Subcutaneous adipose tissue (tissue), 4 donors: Measurements from ENCODE around the gene FTSJ3. TPM values are rescaled to one million over a fixed set of nuclear protein-coding genes. Genes with fewer than 3 reads are reported as not detected.

ENCODE experiments used
- total RNA-seq, 4 donors: library from RNA; depleted of rRNA; stranded (reverse); fragments of >200 nt; gene quantifications; one replicate each; pipeline ENCODE4 v1.1.0, GENCODE V29; 2016
- TF ChIP-seq, protein P1 (sequence below): fragments of 450-650 bp; IDR thresholded peaks from one replicate; pipeline ENCODE4 v1.5.1; 2016; ENCODE audit warnings: low read depth, mild to moderate bottlenecking, control low read depth, antibody characterized with exemption, moderate library complexity

Gene FTSJ3
- total RNA-seq, 4 donors from 2014 or later: 33.1 to 45.6 (median 38.8) TPM

DNA sequence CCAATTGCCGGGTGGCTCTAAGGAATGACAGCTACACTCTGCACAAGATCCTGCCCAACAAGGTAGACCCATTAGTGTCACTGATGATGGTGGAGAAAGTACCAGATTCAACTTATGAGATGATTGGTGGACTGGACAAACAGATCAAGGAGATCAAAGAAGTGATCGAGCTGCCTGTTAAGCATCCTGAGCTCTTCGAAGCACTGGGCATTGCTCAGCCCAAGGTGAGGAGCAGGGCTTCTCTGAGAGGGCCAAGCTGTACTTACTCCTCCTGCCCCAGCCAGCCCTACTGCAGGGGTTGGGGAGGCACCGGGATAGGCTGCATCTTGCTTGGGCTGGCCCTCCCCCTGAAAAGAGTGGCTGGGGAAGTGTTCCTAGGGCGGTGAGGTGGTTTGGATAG is 2.8 kb upstream of the FTSJ3 start:
- TF ChIP-seq, protein P1, sequence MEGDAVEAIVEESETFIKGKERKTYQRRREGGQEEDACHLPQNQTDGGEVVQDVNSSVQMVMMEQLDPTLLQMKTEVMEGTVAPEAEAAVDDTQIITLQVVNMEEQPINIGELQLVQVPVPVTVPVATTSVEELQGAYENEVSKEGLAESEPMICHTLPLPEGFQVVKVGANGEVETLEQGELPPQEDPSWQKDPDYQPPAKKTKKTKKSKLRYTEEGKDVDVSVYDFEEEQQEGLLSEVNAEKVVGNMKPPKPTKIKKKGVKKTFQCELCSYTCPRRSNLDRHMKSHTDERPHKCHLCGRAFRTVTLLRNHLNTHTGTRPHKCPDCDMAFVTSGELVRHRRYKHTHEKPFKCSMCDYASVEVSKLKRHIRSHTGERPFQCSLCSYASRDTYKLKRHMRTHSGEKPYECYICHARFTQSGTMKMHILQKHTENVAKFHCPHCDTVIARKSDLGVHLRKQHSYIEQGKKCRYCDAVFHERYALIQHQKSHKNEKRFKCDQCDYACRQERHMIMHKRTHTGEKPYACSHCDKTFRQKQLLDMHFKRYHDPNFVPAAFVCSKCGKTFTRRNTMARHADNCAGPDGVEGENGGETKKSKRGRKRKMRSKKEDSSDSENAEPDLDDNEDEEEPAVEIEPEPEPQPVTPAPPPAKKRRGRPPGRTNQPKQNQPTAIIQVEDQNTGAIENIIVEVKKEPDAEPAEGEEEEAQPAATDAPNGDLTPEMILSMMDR: no peak

- TF ChIP-seq, protein P1: no peak
These were observed 1.5 kb upstream of the FTSJ3 start for GRCh38 chr17:63828936-63829335.

DNA sequence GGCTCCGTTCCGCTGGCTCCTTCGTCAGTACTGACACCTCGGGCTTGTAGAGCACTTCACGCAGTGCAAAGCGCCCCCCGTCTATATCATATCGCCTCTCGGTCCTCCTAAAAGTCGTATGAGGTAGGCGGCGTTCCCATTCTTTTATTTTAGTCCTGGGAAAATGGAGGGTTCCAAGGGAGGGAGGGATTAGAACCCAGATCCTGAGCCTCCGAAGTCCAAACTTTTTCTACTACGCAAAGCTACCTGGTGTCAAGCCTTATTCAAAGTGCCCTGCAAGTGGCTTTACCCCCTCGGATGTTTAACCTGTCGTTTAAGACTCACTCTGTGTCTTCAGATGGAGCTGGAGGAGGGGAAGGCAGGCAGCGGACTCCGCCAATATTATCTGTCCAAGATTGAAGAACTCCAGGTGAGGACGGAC is 348 bp upstream of the FTSJ3 start:
- TF ChIP-seq, protein P1: no peak

- TF ChIP-seq, protein P1: no peak
These were observed 928 bp downstream of the FTSJ3 start for GRCh38 chr17:63826468-63827001.

GRCh38 chr17:63824362-63824761 is 3.1 kb downstream of the FTSJ3 start:
- TF ChIP-seq, protein P1: no peak

DNA sequence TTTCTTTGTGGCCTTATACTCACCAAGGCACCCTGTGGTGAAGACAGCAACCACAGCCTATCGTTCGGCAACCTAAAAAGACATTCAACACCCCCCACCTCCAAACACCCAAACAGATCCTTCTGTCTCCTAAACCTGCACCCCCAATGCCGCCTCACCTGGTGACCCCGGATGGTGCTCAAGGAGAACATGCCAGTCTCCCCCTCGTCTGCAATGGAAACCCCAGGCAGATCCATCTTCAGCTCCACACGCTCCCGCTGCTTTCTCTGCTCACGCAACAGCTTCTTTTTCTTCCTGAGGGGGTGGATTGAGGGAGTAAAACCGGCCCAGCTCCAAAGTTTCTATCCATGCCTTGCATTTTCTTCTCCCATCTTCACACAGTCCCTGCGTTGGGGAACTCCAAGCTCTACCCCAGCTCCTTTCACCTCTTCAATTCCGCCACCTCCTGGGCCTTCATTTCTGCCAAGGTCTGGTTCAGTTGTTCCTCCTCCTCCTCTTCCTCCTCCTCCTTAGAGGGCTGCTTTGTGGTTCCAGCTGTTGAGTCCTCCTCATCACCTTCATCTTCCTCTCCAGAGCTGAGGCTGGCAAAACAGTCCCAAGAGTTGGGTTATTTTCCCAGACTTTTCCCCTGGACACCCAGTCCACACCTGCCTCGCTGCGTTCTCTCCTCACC is 3.7 kb downstream of the FTSJ3 start:
- TF ChIP-seq, protein P1: no peak

DNA sequence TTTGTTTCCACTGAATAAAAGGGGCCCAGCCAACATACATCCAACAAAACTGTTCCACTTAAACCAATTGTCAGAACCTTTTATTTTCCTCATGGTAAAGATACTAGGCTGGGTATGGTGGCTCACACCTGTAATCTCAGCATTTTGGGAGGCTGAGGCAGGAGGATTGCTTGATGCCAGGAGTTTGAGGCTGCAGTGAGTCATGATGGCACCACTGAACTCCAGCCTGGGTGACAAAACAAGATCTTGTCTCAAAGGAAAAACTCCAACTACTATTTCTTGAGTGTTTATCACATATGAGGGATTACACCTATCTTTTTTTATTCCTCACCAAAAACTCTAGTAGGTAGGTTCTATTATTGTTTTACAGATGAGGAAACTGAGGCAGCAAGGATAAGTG is 4.9 kb downstream of the FTSJ3 start:
- TF ChIP-seq, protein P1: no peak
